Astrocyte of the cerebellum (primary cell): ENCODE results near the gene ZNF335.

Source experiments
- DNase-seq: peaks from one replicate; pipeline ENCODE4 v3.0.0-alpha.2; 2011; ENCODE audit warnings: low read depth
- H3K4me3 ChIP-seq: 2 replicates; pipeline ENCODE4 v1.5.1; 2011; ENCODE audit warnings: mild to moderate bottlenecking, low read depth, low read length, moderate library complexity
- in situ Hi-C: cut with HindIII; loops from 2 replicates; pipeline ENCODE4 v1.10.0; 2017; ENCODE audit warnings: low sequenced_read_pairs
- TF ChIP-seq, protein P1 (sequence below): IDR thresholded peaks from 2 replicates; pipeline ENCODE4 v1.5.1; 2012; ENCODE audit warnings: low read length, low read depth, moderate library complexity, mild to moderate bottlenecking; ENCODE audit errors: missing control alignments

ZNF335 gene

DNA sequence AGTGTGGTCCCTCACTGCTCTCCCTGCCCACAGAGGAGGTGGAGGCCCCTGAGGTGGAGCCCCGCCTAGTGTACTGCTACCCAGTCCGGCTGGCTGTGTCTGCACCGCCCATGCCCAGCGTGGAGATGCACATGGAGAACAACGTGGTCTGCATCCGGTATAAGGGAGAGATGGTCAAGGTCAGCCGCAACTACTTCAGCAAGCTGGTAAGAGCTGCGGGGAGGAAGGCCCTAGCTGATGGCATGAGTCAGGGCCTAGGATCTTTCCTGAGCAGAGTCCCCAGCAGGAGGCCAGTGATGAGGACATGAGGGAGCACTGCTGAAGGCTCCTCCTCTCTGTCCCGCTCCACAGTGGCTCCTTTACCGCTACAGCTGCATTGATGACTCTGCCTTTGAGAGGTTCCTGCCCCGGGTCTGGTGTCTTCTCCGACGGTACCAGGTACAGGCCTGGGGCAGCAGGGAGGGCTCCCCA lies 26.3 kb downstream of the ZNF335 start:
- TF ChIP-seq, protein P1, sequence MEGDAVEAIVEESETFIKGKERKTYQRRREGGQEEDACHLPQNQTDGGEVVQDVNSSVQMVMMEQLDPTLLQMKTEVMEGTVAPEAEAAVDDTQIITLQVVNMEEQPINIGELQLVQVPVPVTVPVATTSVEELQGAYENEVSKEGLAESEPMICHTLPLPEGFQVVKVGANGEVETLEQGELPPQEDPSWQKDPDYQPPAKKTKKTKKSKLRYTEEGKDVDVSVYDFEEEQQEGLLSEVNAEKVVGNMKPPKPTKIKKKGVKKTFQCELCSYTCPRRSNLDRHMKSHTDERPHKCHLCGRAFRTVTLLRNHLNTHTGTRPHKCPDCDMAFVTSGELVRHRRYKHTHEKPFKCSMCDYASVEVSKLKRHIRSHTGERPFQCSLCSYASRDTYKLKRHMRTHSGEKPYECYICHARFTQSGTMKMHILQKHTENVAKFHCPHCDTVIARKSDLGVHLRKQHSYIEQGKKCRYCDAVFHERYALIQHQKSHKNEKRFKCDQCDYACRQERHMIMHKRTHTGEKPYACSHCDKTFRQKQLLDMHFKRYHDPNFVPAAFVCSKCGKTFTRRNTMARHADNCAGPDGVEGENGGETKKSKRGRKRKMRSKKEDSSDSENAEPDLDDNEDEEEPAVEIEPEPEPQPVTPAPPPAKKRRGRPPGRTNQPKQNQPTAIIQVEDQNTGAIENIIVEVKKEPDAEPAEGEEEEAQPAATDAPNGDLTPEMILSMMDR = no peak
- no peak for DNase-seq
- in situ Hi-C loops = no loop called here
- H3K4me3 ChIP-seq = no peak overlapping the region

DNA sequence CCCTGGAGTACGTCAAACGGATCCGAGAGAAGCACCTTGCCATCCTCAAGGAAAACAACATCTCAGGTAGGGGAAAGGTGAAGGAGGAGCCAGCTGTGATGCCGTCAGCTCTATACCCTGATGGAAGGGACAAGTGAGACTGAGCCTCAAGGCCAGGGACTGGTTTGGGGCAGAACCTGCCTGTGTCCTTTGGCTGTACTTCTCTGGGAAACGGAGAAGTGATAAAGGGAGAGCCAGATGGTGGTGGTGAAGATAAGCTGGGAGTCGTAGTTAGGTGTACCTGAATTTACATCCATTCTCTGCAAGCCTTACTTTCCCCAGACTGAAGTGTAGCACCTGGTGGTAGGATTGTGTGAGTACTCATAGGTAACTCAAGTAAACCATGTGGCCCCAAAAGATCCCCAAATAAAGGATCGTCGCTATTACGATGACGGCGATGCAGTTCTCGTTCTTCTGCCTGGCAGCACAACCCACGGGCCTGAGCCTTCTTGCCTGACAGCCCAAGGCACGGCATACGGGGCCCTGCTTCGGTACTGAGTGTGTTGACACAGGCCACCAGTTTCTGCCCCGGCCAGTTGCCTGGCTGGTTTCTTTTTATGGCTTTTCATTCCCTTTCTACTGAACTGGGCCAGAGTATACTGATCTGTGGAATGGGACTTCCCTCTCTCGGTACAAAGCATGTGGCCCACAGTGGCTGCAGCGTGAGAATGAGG lies 26.9 kb downstream of the ZNF335 start:
- in situ Hi-C loops = loop anchor here (5.0 kb wide), 1 partner anchor 58 kb away; the partner anchor contains the start of gene SPATA25
- H3K4me3 ChIP-seq = no peak overlapping the region
- DNase-seq = no peak
- TF ChIP-seq, protein P1 = peak; percentile 4

DNA sequence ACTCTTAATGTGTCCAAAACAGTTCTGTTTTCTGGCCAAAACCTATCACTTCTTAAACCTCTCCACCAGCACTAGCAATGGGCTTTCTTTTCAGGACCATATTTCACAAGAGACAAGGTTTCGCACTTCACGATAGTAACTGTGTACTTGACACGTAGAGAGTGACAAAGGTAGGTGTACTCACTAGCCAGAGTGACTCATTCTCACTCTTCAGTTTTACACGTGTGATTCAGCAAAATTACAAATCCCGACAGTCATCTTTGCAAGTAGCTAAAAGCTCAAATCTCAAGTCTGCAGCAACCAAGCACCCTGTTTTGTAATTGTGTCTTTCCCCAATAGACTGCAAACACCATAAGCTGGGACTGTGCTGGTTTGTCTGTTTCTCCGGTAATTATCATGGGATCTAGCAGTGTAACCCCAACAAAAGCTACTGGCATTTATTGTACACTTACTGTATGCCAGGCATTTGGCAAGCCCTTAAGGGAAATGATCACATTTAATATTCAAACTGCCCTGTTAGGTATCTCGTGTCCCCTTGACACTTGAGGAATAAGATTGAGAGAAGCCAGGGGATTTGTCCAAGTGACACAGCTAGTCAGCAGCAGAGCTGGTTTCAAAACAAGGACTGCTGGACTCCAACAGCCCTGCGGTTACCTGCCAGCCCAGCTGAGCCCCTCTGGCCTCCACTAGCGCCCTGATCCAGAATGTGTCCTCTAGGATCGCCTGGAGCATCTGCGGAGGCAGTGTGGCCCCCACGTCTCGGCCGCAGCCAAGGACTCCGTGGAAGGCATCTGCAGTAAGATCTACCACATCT lies 27.6 kb downstream of the ZNF335 start:
- in situ Hi-C loops = loop anchor here (5.0 kb wide), 1 partner anchor 57 kb away; the partner anchor contains the start of gene SPATA25
- TF ChIP-seq, protein P1 = no peak
- no peak for DNase-seq
- no peak overlapping the region for H3K4me3 ChIP-seq

DNA sequence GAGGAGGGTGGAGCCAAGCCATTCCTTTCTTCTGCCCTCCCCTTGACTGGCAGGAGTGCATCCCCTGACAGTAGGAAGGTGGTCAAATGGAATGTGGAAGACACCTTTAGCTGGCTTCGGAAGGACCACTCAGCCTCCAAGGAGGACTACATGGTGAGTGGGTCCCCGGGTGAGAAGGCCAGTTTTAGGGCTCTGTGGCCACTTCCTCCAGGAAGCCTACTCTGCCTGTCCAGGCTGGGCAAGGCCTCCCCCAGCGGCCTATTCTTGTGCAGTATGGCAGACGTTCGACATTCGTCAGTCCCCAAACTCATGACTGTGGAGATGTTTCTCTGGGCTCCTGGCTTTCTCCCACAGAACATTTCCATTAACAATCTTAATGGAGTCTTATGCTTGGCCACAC lies 28.4 kb downstream of the ZNF335 start:
- H3K4me3 ChIP-seq = no peak overlapping the region
- in situ Hi-C loops = loop anchor here (5.0 kb wide), 1 partner anchor 56 kb away; the partner anchor contains the start of gene SPATA25
- TF ChIP-seq, protein P1 = no peak
- DNase-seq = no peak

DNA sequence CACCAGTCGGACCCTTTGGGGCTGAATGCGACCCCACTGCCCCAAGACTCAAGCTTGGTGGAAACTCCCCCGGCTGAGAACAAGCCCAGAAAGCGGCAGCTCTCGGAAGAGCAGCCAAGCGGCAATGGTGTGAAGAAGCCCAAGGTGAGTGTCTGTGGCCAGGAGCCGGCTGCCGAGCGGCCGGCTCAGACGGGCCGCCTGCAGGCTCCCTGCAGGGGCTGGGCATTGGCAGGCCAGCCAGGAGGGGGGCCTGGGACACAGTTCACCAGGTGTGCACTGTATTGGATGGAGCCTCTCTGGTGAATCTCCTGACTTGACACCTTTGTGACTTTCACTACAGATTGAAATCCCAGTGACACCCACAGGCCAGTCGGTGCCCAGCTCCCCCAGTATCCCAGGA lies 31.5 kb downstream of the ZNF335 start:
- TF ChIP-seq, protein P1 = no peak
- H3K4me3 ChIP-seq = no peak overlapping the region
- in situ Hi-C loops = loop anchor here (5.0 kb wide), 1 partner anchor 53 kb away; the partner anchor contains the start of gene SPATA25
- DNase-seq = no peak

DNA sequence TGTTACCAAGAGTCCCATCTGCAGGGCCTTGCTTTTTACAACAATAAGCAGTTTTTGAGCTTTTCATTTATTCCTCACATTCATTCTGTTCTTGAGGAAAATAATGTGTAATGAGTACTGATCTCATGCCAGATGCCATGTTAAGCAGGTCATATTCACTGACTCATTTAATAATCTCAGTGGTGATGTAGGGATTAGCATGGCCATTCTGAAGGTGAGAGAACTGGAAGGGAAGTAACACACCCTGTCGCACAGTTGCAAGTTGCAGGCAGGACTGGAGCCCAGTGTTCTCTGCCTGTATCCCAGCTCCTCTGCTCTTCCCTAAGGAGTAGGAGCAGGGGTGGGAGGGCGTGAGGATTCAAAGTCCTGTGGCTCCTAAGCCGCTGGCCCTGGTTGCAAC lies 31.9 kb downstream of the ZNF335 start:
- TF ChIP-seq, protein P1 = no peak
- H3K4me3 ChIP-seq = no peak overlapping the region
- in situ Hi-C loops = loop anchor here (5.0 kb wide), 1 partner anchor 53 kb away; the partner anchor contains the start of gene SPATA25
- no peak for DNase-seq
